A549 (cell line): ENCODE results near the gene SYT2. TPM values are rescaled to one million over a fixed set of nuclear protein-coding genes. Genes with fewer than 3 reads are reported as not detected.

Experiments used
- ATAC-seq, 2 experiments: fragments of 200-7000 bp in 1 of 2; fragments of >200 bp in 1 of 2; cut with Nextera tagmentation in 1 of 2; cut with Tn5 transposase in 1 of 2; 3 replicates each; pipeline versions ENCODE4 v1.8.0 to v1.9.1; 2018 to 2020; ENCODE audit warnings: mild to moderate bottlenecking in 1 of 2, moderate library complexity in 1 of 2
- CTCF ChIA-PET: fragments of 300-600 bp; sonication (Branson Sonifier 250); formaldehyde crosslinking; extraction: SDS; loops from one replicate; lab custom pipeline; 2021; ENCODE audit warnings: antibody characterized with exemption, inconsistent platforms; lab: Yijun Ruan, JAX
- POLR2A ChIA-PET: fragments of 350-600 bp; formaldehyde crosslinking; extraction: SDS; loops from one replicate; lab custom pipeline; 2021; ENCODE audit warnings: antibody characterized with exemption, inconsistent platforms; lab: Yijun Ruan, JAX
- DNase-seq, 2 experiments: peaks; one replicate each; pipeline versions ENCODE4 v3.0.0 to v3.0.0-alpha.2; 2011 to 2016; ENCODE audit warnings: low read depth in 1 of 2, low spot score in 1 of 2
- FAIRE-seq: peaks from 2 replicates; lab custom pipeline; 2011; peaks lifted over from hg19 to GRCh38; lab: Jason Lieb, UNC
- H3K27ac ChIP-seq, 2 experiments: fragments of >200 bp; sonication (Bioruptor Twin); formaldehyde crosslinking; 3 replicates each; pipeline ENCODE4 v1.5.1; 2016 to 2017
- H3K4me1 ChIP-seq: fragments of >200 bp; sonication (Bioruptor Twin); formaldehyde crosslinking; 3 replicates; pipeline ENCODE4 v1.6.1; 2016
- H3K4me2 ChIP-seq: fragments of >200 bp; sonication (Bioruptor Twin); formaldehyde crosslinking; 3 replicates; pipeline ENCODE4 v1.6.1; 2016
- H3K4me3 ChIP-seq: fragments of >200 bp; sonication (Bioruptor Twin); formaldehyde crosslinking; 3 replicates; pipeline ENCODE4 v1.5.1; 2016
- H3K9me3 ChIP-seq: fragments of >200 bp; sonication (Bioruptor Twin); formaldehyde crosslinking; 3 replicates; pipeline ENCODE4 v1.6.1; 2016
- CBX8 ChIP-seq: fragments of 200-600 bp; sonication (generic); IDR thresholded peaks from 2 replicates; pipeline ENCODE4 v1.6.1; 2016
- EHMT2 ChIP-seq: fragments of 200-600 bp; sonication (generic); IDR thresholded peaks from 2 replicates; pipeline ENCODE4 v1.6.1; 2016; ENCODE audit warnings: antibody characterized with exemption, low read depth, mild to moderate bottlenecking, moderate library complexity
- EP300 ChIP-seq, 2 experiments: fragments of >200 bp; sonication (Bioruptor Twin); formaldehyde crosslinking; IDR thresholded peaks; 2 replicates in 1 of 2; 3 replicates in 1 of 2; pipeline ENCODE4 v1.6.1; 2016 to 2017
- HOXA7 ChIP-seq: fragments of 250-450 bp; sonication (Bioruptor Pico); IDR thresholded peaks from 2 replicates; pipeline ENCODE4 v1.5.0; 2020; ENCODE audit warnings: mild to moderate bottlenecking, moderate library complexity
- HOXB13 ChIP-seq: fragments of 250-450 bp; sonication (Bioruptor Pico); IDR thresholded peaks from 2 replicates; pipeline ENCODE4 v1.5.0; 2020; ENCODE audit warnings: low read depth, mild to moderate bottlenecking, moderate library complexity
- JUN ChIP-seq, 2 experiments: fragments of >200 bp; sonication (Bioruptor Twin); formaldehyde crosslinking; IDR thresholded peaks; 2 replicates in 1 of 2; 3 replicates in 1 of 2; pipeline ENCODE4 v1.6.1; 2016 to 2017
- MAZ ChIP-seq: fragments of 150-350 bp; IDR thresholded peaks from 2 replicates; pipeline ENCODE4 v1.6.1; 2014; ENCODE audit warnings: antibody characterized with exemption, low read depth, low read length, borderline replicate concordance
- MYC ChIP-seq: IDR thresholded peaks from 2 replicates; pipeline ENCODE4 v1.6.1; 2012; ENCODE audit warnings: mild to moderate bottlenecking, inconsistent platforms, low read length, improper control_type of control experiment, borderline replicate concordance
- NFE2L2 ChIP-seq: fragments of 150-350 bp; conservative IDR thresholded peaks from 2 replicates; pipeline ENCODE4 v1.6.1; 2014; ENCODE audit warnings: low read length
- PHF8 ChIP-seq: fragments of 200-600 bp; sonication (generic); IDR thresholded peaks from 2 replicates; pipeline ENCODE4 v1.6.1; 2016; ENCODE audit warnings: low read depth, mild to moderate bottlenecking, antibody characterized with exemption, moderate library complexity, borderline replicate concordance
- POLR2A ChIP-seq: IDR thresholded peaks from 2 replicates; pipeline ENCODE4 v1.6.1; 2012; ENCODE audit warnings: mild to moderate bottlenecking, low read length
- RCOR1 ChIP-seq: fragments of 150-350 bp; IDR thresholded peaks from 2 replicates; pipeline ENCODE4 v1.6.1; 2014; ENCODE audit warnings: antibody characterized with exemption, low read length, low read depth
- RNF2 ChIP-seq: fragments of 200-600 bp; sonication (generic); IDR thresholded peaks from 2 replicates; pipeline ENCODE4 v1.6.1; 2016; ENCODE audit warnings: low read depth, mild to moderate bottlenecking, antibody characterized with exemption, moderate library complexity, borderline replicate concordance
- SREBF2 ChIP-seq: fragments of 450-650 bp; IDR thresholded peaks from 2 replicates; pipeline ENCODE4 v1.6.1; 2014; ENCODE audit warnings: mild to moderate bottlenecking, moderate library complexity
- TFCP2L1 ChIP-seq: fragments of 250-450 bp; sonication (Bioruptor Pico); IDR thresholded peaks from 2 replicates; pipeline ENCODE4 v1.5.0; 2021; ENCODE audit warnings: mild to moderate bottlenecking
- ZFP36 ChIP-seq: fragments of 450-650 bp; IDR thresholded peaks from 2 replicates; pipeline ENCODE4 v1.6.1; 2014; ENCODE audit warnings: borderline replicate concordance; ENCODE audit not compliant: partially characterized antibody
- ZNF302 ChIP-seq: fragments of 250-450 bp; sonication (Bioruptor Pico); IDR thresholded peaks from 2 replicates; pipeline ENCODE4 v1.9.0; 2021; ENCODE audit warnings: inconsistent platforms, mild to moderate bottlenecking, moderate library complexity
- WGBS: methylation state at CpG from one replicate; pipeline ENCODE4 v1.1.6; 2017; ENCODE audit errors: missing lambda C conversion rate; 5-methylcytosine and 5-hydroxymethylcytosine counted together
- polyA plus RNA-seq, 4 experiments: library from polyadenylated mRNA; depleted of rRNA in 3 of 4; stranded (reverse); fragments of >200 nt; fragmentation: RNase III in 1 of 4; extraction: RNeasy Plus Mini Kit Qiagen cat#74134 plus additional on column Dnase treatment in 1 of 4; gene quantifications; 2 replicates in 3 of 4; 3 replicates in 1 of 4; pipeline ENCODE4 v1.2.3, GENCODE V29; 2011 to 2017
- TF ChIP-seq, protein P1 (sequence below): fragments of >200 bp; sonication (Bioruptor Twin); formaldehyde crosslinking; IDR thresholded peaks from 2 replicates; pipeline ENCODE4 v1.6.1; 2016
- TF ChIP-seq, protein P2 (sequence below): fragments of 200-600 bp; sonication (generic); IDR thresholded peaks from 2 replicates; pipeline ENCODE4 v1.6.1; 2016; ENCODE audit warnings: antibody characterized with exemption, mild to moderate bottlenecking, moderate library complexity
- TF ChIP-seq, protein P3 (sequence below): fragments of 250-450 bp; sonication (Bioruptor Pico); IDR thresholded peaks from 2 replicates; pipeline ENCODE4 v1.5.0; 2021; ENCODE audit warnings: mild to moderate bottlenecking, moderate library complexity, borderline replicate concordance

Gene SYT2
- polyA plus RNA-seq, 2 of the 4 experiments (the other 2 are of a cell fraction): 0.03 to 0.04 TPM

DNA sequence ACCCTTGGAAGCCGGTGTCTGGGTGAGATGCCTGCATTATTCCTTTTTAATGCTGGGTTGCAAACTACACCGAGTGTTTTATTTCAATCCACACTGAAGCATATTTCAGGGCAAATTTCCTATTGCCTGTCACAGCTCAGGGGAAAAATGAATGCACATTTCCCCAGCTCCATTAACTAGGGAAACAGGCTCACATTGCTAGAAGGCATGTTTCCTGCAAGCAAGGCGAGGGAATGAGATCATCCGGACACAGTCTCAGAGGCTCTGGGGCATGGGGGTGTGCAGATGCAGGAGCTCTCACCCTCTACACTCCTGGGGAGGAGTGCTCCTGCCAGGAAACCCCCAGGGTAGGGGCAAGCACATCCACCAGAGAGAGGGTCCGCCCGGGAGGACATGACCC lies 24.6 kb downstream of the SYT2 start:
- no peak overlapping the region for H3K27ac ChIP-seq
- no peak for TF ChIP-seq ZFP36
- TF ChIP-seq EP300 (IDR thresholded peaks at IDR 0.05): no peak
- no peak for TF ChIP-seq SREBF2
- TF ChIP-seq CBX8: no peak
- TF ChIP-seq, protein P1, sequence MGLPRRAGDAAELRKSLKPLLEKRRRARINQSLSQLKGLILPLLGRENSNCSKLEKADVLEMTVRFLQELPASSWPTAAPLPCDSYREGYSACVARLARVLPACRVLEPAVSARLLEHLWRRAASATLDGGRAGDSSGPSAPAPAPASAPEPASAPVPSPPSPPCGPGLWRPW: no peak
- no peak for TF ChIP-seq TFCP2L1 (CRISPR knock-in tag)
- TF ChIP-seq POLR2A: no peak
- TF ChIP-seq EHMT2: no peak
- TF ChIP-seq RNF2: no peak
- TF ChIP-seq JUN (IDR thresholded peaks at IDR 0.05): no peak
- no peak for TF ChIP-seq RCOR1
- TF ChIP-seq PHF8: no peak
- TF ChIP-seq, protein P2, sequence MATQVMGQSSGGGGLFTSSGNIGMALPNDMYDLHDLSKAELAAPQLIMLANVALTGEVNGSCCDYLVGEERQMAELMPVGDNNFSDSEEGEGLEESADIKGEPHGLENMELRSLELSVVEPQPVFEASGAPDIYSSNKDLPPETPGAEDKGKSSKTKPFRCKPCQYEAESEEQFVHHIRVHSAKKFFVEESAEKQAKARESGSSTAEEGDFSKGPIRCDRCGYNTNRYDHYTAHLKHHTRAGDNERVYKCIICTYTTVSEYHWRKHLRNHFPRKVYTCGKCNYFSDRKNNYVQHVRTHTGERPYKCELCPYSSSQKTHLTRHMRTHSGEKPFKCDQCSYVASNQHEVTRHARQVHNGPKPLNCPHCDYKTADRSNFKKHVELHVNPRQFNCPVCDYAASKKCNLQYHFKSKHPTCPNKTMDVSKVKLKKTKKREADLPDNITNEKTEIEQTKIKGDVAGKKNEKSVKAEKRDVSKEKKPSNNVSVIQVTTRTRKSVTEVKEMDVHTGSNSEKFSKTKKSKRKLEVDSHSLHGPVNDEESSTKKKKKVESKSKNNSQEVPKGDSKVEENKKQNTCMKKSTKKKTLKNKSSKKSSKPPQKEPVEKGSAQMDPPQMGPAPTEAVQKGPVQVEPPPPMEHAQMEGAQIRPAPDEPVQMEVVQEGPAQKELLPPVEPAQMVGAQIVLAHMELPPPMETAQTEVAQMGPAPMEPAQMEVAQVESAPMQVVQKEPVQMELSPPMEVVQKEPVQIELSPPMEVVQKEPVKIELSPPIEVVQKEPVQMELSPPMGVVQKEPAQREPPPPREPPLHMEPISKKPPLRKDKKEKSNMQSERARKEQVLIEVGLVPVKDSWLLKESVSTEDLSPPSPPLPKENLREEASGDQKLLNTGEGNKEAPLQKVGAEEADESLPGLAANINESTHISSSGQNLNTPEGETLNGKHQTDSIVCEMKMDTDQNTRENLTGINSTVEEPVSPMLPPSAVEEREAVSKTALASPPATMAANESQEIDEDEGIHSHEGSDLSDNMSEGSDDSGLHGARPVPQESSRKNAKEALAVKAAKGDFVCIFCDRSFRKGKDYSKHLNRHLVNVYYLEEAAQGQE: no peak
- TF ChIP-seq, protein P3, sequence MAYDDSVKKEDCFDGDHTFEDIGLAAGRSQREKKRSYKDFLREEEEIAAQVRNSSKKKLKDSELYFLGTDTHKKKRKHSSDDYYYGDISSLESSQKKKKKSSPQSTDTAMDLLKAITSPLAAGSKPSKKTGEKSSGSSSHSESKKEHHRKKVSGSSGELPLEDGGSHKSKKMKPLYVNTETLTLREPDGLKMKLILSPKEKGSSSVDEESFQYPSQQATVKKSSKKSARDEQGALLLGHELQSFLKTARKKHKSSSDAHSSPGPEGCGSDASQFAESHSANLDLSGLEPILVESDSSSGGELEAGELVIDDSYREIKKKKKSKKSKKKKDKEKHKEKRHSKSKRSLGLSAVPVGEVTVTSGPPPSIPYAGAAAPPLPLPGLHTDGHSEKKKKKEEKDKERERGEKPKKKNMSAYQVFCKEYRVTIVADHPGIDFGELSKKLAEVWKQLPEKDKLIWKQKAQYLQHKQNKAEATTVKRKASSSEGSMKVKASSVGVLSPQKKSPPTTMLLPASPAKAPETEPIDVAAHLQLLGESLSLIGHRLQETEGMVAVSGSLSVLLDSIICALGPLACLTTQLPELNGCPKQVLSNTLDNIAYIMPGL: no peak
- no peak for TF ChIP-seq MYC
- no peak for TF ChIP-seq HOXB13
- TF ChIP-seq NFE2L2: no peak
- TF ChIP-seq ZNF302: no peak
- TF ChIP-seq, all 56 proteins: peak for 0
- ATAC-seq (no peak), DNase-seq (no peak), FAIRE-seq (no peak)
- ChIA-PET POLR2A (interaction anchor here (0.5 to 0.6 kb wide), 2 partner anchors 23 to 345 kb away, joined by 3 read pairs; no protein-coding TSS in a partner anchor), CTCF (interaction anchor here (0.6 to 1.5 kb wide), 5 partner anchors 10 to 54 kb away, joined by 3 to 4 read pairs (median 3); no protein-coding TSS in a partner anchor)
- no peak overlapping the region for H3K4me3 ChIP-seq
- H3K4me2 ChIP-seq: no peak overlapping the region
- H3K9me3 ChIP-seq: no peaks in the 10 kb centered on the region
- no peaks in the 10 kb centered on the region for H3K4me1 ChIP-seq
- WGBS: 45% methylated on average over 6 of the region's 6 CpGs

DNA sequence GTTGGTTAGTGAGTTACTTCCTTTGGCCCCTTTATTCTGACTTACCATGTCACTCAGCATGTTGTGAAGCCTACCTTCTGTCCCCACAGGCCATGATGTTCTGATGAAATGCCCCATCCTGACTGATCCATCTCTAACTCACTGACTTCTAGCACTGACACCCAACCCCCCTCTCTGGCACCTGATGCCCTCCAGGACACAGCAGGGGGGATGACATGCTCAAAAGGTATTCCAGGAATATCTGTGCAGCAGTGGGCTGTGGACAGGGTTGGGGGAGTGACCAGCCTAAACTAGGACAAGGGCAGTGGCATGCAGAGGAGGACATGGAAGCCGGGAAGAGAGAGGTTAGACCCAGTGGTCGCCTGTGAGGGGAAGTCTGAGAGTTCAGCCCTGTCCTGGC lies 25.5 kb downstream of the SYT2 start:
- no peak overlapping the region for H3K4me3 ChIP-seq
- H3K4me2 ChIP-seq: no peak overlapping the region
- CTCF ChIA-PET: interaction anchor here (0.6 to 1.3 kb wide), 4 partner anchors 14 to 343 kb away, joined by 3 read pairs; no protein-coding TSS in a partner anchor
- TF ChIP-seq HOXA7 (no peak), MAZ (no peak)
- no peaks in the 10 kb centered on the region for H3K9me3 ChIP-seq
- no peak for FAIRE-seq
- 8% methylated on average over 2 of the region's 2 CpGs for WGBS
- POLR2A ChIA-PET: no interaction called here
- H3K27ac ChIP-seq: no peak overlapping the region
- no peak for DNase-seq
- ATAC-seq: no peak
- H3K4me1 ChIP-seq: no peaks in the 10 kb centered on the region
